ENCODE data around the gene PIP4K2B.

PIP4K2B gene

GRCh38 chr17:38779965-38780752, 19.2 kb downstream of the PIP4K2B start:
- DNase-seq (ENCODE audit: low read depth in 2 of 2): no peak

GRCh38 chr17:38777641-38778250, 21.6 kb downstream of the PIP4K2B start:
- DNase-seq (ENCODE audit: low read depth in 2 of 2): no peak

- no peak for DNase-seq (ENCODE audit: low read depth in 2 of 2)
These were observed 26.1 kb downstream of the PIP4K2B start for GRCh38 chr17:38773258-38773657.

- no peak for DNase-seq (ENCODE audit: low read depth in 2 of 2)
These were observed 30.9 kb downstream of the PIP4K2B start for GRCh38 chr17:38768417-38768816.

- DNase-seq (ENCODE audit: low read depth in 2 of 2): no peak
These were observed 33.0 kb downstream of the PIP4K2B start for GRCh38 chr17:38766341-38766740.

- no peak for DNase-seq (ENCODE audit: low read depth in 2 of 2)
These were observed 37.1 kb downstream of the PIP4K2B start for GRCh38 chr17:38762231-38762630.

- no peak for DNase-seq (ENCODE audit: low read depth in 2 of 2)
These were observed 37.7 kb downstream of the PIP4K2B start for GRCh38 chr17:38761612-38762011.

- no peak for DNase-seq (ENCODE audit: low read depth in 2 of 2)
These were observed 46.3 kb downstream of the PIP4K2B start for GRCh38 chr17:38753071-38753506.

GRCh38 chr17:38752308-38753070, 46.9 kb downstream of the PIP4K2B start, which contains the start of gene PSMB3:
Gene PSMB3 (plus strand): TSS chr17:38752741. CDS start chr17:38752827, 86 bp downstream.
- peak; percentile 92 to 97 for DNase-seq (ENCODE audit: low read depth in 2 of 2)

- DNase-seq (ENCODE audit: low read depth in 2 of 2): peak; percentile 48 to 52
These were observed 47.5 kb downstream of the PIP4K2B start for GRCh38 chr17:38751808-38752307.

GRCh38 chr17:38751144-38751807, 48.1 kb downstream of the PIP4K2B start:
- DNase-seq (ENCODE audit: low read depth in 2 of 2): no peak

GRCh38 chr17:38750312-38751121, 48.8 kb downstream of the PIP4K2B start:
- DNase-seq (ENCODE audit: low read depth in 2 of 2): no peak

GRCh38 chr17:38750044-38750311, 49.4 kb downstream of the PIP4K2B start:
- no peak for DNase-seq (ENCODE audit: low read depth in 2 of 2)

GRCh38 chr17:38749223-38750043, 49.9 kb downstream of the PIP4K2B start:
- DNase-seq (ENCODE audit: low read depth in 2 of 2): no peak

- DNase-seq (ENCODE audit: low read depth in 2 of 2): no peak
These were observed 50.5 kb downstream of the PIP4K2B start for GRCh38 chr17:38748892-38749222.

- DNase-seq (ENCODE audit: low read depth in 2 of 2): no peak
These were observed 51.0 kb downstream of the PIP4K2B start, which contains the start of gene PCGF2 for GRCh38 chr17:38748149-38748891. Gene PCGF2 (minus strand): TSS chr17:38748336. CDS start chr17:38740402, 7,934 bp downstream.

- DNase-seq (ENCODE audit: low read depth in 2 of 2): no peak
These were observed 51.8 kb downstream of the PIP4K2B start for GRCh38 chr17:38747463-38748148.

GRCh38 chr17:38746849-38747462, 52.4 kb downstream of the PIP4K2B start:
- DNase-seq (ENCODE audit: low read depth in 2 of 2): no peak
